Measurements from ENCODE around the gene VPS13D. TPM values are rescaled to one million over a fixed set of nuclear protein-coding genes. Genes with fewer than 3 reads are reported as not detected.

VPS13D gene
- total RNA-seq, 1 experiment from 2014 or later = 11.1 TPM

DNA sequence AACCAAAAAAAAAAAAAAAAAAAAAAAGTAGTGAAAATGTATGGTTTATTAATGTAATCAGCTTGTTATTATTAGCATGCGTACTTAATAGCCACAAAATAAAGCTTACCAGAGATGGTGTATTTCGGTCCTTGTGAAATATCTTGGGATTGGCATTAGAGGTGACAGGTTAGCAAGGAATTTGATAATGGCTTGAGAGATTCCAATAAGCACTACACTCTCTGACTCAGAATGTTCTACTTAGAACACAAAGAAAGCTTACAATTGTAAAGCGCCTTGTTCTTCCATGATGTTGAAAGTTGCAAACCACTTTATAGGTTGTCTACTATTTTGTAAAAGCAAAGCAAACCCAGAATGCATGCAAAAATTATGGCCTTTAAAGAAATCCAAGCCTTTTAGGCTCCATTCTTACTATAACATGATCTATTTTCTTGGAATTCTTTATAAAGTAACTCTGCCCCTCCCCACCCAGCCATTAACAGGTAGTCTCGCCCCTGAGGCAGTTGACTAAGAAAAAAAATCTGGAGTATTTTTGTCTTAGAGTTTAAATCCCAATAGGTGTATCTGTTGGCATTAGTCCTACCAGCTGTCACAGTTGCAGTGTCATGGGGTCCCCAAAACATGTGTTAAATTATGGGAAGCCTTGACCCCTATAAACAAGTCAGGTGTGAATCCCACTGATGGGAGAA, 259.0 kb downstream of the VPS13D start:
- DNase-seq (ENCODE audit: low read depth) = no peak

DNA sequence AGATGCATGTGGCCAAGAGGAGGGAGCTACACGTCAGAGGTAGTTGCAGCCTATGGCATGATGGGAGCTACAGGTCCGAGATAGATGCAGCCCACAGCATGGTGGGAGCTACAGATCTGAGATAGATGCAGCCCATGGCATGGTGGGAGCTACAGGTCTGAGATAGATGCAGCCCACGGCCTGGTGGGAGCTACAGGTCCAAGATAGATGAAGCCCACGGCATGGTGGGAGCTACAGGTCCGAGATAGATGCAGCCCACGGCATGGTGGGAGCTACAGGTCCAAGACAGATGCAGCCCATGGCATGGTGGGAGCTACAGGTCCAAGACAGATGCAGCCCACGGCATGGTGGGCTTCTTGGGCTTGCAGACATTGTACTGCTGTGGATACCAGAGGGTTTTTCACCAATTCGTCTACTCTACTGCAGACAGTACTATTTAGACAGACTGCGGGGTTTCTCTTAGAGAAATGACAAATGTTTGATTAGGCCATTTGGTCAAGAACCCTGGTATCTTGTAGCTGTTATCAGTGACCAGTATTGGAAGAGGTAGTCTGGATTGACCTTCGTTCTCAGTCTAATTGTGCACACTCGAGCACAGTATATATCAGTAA, 260.8 kb downstream of the VPS13D start:
- no peak for DNase-seq (ENCODE audit: low read depth)

DNA sequence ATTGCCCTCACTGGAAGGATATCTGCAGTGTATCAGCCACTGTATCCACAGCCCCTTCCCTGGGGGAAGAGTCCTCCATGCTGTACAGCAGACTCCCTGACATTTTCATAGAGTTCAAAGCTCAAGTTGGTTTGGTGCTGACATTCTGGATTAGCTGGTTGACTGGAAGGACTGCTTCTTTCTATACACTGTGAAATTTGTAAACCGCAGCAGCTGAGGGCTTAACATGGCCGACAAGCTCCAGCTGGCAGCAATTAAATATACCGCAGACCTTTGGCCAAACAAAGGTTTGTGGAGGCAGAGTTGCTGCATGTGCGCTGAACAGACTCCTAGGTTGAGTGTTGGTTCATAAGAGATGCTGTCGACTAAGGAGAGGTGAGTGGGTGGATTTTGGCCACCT, 261.8 kb downstream of the VPS13D start:
- DNase-seq (ENCODE audit: low read depth) = no peak

- DNase-seq (ENCODE audit: low read depth) = no peak
Observed at GRCh38 chr1:12495725-12496124, 265.9 kb downstream of the VPS13D start.

DNA sequence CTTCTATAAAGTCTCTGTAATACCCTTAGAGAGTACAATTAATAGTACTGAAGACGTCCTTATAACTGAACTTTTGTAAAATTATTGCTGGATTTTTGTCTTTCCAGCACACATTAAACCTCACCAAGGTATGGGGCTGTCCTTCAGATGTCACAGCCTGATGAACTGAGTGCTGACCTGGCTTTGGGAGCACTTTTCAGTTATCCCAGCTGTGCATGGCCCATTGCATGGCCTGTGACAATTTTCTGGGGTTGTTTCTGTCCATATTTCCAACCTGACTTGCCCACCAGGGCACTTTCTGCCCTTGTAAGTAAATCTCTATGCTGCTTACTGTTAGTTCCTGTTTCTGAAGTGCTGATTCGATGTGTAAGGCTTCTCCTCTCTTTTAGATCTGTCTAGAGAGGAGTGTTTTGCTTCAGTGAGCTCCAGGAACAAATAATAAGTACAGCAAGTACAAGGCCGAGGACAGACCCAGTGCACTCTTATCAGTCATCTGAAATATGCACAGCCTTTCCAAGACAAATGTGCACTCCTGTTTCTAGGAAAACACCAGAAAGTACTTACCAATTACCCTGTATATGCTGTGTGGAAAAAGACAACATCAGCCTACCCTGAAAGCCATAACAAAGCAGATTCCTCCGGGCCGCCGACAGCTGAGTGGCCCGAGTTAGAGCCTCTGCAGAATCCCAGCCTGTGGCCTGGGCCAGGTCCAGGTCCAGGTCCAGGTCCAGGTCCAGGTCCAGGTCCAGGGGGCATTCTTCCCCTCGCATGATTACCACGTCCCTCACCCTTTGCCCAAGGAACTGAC, 266.5 kb downstream of the VPS13D start:
- no peak for DNase-seq (ENCODE audit: low read depth)

- no peak for DNase-seq (ENCODE audit: low read depth)
Observed at GRCh38 chr1:12499539-12500240, 269.9 kb downstream of the VPS13D start.

DNA sequence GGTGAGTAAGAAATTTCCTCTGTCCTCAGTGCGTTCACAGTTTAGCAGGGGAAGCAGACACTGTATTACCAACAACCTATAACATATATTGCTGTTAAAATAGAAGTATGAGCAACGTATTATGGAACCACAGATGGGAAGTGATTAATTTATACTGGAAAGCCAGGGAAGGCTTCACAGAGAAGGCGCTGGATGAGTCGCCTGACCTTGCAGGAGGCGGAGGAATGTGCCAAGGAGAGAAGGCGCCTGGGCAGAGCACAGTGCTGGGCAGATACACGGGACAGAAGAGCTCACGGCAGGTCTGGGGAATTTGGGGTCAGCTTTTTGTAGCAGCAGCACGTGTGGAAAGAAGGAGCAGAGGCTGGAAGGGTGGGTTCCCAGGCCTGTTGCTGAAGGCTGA, 271.8 kb downstream of the VPS13D start:
- peak; percentile 56 for DNase-seq (ENCODE audit: low read depth)

DNA sequence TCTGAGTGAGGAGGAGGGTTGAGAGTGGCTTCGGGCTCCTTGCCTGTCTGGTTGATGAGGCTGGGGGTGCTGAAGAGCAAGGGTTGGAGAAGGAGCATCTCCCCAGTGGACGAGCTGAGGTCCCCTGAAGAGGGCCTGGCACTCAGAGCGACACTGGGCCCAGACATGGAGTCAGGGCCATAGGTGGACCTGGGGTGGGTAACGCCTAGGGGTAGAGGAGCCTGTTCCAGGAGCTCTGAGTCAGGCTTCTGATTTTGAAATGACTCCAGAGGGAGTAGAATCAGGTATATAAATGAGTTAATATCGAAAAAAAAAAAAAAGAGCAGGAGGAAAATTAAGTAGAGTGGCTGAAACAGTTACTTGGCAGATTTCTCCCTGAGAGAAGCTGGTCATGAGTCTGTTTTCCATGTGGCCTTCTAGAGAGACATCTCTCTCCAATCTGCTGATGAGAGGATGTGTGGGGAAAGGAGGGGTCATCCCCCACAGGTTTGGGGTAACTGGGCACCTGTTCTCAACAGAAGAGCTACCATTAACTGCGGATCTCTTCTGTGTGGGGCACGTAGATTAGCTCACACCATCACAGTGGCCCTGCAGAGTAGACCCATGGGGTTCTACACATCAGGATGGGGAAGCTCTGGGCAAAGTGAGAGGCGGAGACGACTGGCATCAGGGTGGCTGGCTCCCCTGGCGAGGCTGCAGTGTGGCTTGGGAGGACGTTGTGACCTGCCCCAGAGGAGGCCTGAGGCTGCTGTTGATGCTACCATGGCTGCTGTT, 272.7 kb downstream of the VPS13D start:
- DNase-seq (ENCODE audit: low read depth) = no peak

GRCh38 chr1:12503709-12504108, 273.9 kb downstream of the VPS13D start:
- no peak for DNase-seq (ENCODE audit: low read depth)

- DNase-seq (ENCODE audit: low read depth) = no peak
Observed at GRCh38 chr1:12504601-12505000, 274.8 kb downstream of the VPS13D start.

GRCh38 chr1:12505231-12505630, 275.4 kb downstream of the VPS13D start:
- no peak for DNase-seq (ENCODE audit: low read depth)

GRCh38 chr1:12505639-12506280, 275.9 kb downstream of the VPS13D start:
- no peak for DNase-seq (ENCODE audit: low read depth)

DNA sequence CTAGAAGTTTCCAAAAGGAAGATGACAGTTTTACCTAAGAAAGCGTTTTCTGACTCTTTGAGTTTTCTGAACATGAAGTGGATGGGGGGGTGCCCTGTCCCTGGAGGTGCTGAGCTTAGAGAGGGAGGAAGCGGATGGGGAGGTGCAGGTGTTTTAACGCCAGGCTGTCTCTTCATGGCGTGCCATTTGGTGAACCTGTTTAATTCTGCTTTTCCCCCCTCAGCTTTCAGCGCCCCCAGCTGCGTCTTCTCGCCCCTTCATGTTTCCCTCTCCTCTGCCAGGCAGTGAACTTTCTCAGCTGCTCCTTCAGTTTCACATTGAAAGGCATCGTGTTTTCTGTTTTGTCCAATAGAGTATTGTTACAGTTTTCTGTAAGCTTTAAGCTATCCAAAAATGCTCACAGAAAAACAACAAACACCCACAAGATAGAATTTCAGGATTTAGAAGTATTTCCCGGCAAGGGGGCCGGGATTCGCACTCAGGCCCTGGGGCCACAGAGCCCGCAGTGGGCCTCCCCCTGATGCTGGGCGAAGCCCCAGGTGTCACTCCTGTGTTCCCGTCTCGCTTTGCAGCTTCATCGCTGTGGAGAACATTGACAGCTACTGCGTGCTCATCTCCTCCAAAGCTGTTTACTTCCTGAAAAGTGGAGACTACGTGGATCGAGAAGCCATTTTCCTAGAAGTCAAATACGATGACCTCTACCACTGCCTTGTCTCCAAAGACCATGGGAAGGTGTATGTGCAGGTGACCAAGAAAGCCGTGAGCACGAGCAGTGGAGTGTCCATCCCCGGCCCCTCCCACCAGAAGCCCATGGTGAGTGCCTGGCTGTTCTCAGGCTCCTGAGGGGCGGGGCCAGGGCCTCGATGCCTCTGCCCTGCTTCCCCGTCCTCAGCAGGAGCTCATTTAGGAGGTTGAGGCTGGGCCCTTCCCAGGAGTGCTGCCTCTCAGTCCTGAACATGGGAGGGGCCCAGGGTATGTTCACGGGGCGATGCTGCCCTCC, 276.8 kb downstream of the VPS13D start:
- DNase-seq (ENCODE audit: low read depth) = no peak

GRCh38 chr1:12507631-12508030, 277.8 kb downstream of the VPS13D start:
- DNase-seq (ENCODE audit: low read depth) = no peak

- no peak for DNase-seq (ENCODE audit: low read depth)
Observed at GRCh38 chr1:12508849-12509248, 279.0 kb downstream of the VPS13D start.

DNA sequence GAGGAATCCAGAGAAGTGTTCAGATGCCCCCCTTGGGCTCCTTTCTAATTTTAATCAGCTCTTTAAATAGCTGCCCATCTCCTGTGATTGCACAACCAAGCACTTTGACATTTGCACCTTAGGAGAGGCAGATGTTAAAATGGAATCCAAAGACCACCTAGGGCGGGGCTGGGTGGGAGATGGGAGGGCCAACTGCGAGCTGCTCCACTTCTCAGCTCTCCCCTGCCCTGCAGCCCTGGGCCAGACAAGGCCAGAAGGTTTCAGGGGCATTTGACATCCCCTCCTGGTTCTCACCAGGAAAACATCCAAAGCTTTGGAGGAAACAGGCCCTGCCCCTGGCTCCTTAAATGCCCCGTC, 281.3 kb downstream of the VPS13D start:
- DNase-seq (ENCODE audit: low read depth) = no peak

- DNase-seq (ENCODE audit: low read depth) = no peak
Observed at GRCh38 chr1:12511516-12512468, 282.0 kb downstream of the VPS13D start.

- DNase-seq (ENCODE audit: low read depth) = no peak
Observed at GRCh38 chr1:12513181-12513580, 283.4 kb downstream of the VPS13D start.

DNA sequence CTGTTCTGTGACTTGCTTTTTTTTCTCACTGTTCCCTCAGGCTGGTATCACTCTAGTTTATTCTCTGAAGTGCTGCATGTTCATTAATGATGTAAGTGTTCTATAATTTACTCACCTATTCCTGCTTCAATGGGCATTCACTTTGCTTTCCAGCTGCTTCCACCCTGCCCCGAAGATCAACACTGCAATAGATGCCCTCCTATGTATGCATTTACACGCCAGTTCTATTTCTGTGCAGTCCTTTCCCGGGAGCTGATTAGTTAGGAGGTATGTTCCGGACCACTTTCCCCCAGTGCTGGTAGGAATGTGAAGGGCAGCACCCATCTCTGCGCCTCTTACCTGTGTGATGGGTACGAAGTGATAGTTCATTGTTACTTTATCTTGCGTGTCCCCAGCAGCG, 284.8 kb downstream of the VPS13D start:
- DNase-seq (ENCODE audit: low read depth) = no peak

Measured in Daoy (cell line).